Smooth muscle cell (in vitro differentiated cells): ENCODE data around the gene ANKRD36B. TPM values are rescaled to one million over a fixed set of nuclear protein-coding genes. Genes with fewer than 3 reads are reported as not detected.
A peak's percentile ranks its signal among the peaks of the same experiment; 100 is the strongest.
"Not testable (repeated sequence)": the region's sequence is repeated elsewhere in the genome, so short reads cannot be mapped to it uniquely, and the experiment has no call there.

Experiments
- DNase-seq: peaks from one replicate; lab custom pipeline; 2025; ENCODE audit not compliant: unreplicated experiment; lab: John Stamatoyannopoulos, UW
- H2AFZ ChIP-seq: fragments of 200-600 bp; sonication (generic); 2 replicates; pipeline ENCODE4 v1.6.0; 2016; ENCODE audit warnings: antibody characterized with exemption, low read depth, mild to moderate bottlenecking
- H3F3A ChIP-seq: fragments of 200-600 bp; sonication (generic); 2 replicates; pipeline ENCODE4 v1.6.0; 2017; ENCODE audit warnings: antibody characterized with exemption, low read depth
- H3K27ac ChIP-seq: fragments of 200-600 bp; sonication (generic); 2 replicates; pipeline ENCODE4 v1.5.1; 2016; ENCODE audit warnings: low read depth, mild to moderate bottlenecking
- H3K27me3 ChIP-seq: fragments of 200-600 bp; sonication (generic); 2 replicates; pipeline ENCODE4 v1.6.1; 2016; ENCODE audit warnings: low read depth, mild to moderate bottlenecking
- H3K36me3 ChIP-seq: fragments of 200-600 bp; sonication (generic); 2 replicates; pipeline ENCODE4 v1.5.1; 2016; ENCODE audit warnings: low read depth
- H3K4me1 ChIP-seq: fragments of 200-600 bp; sonication (generic); 2 replicates; pipeline ENCODE4 v1.5.1; 2016; ENCODE audit warnings: low read depth
- H3K4me2 ChIP-seq: fragments of 200-600 bp; sonication (generic); 2 replicates; pipeline ENCODE4 v1.6.0; 2016; ENCODE audit warnings: mild to moderate bottlenecking
- H3K4me3 ChIP-seq: fragments of 200-600 bp; sonication (generic); 2 replicates; pipeline ENCODE4 v1.5.1; 2016; ENCODE audit warnings: mild to moderate bottlenecking
- H3K79me2 ChIP-seq: fragments of 200-600 bp; sonication (generic); 2 replicates; pipeline ENCODE4 v1.6.0; 2016; ENCODE audit warnings: low read depth, mild to moderate bottlenecking
- H3K9ac ChIP-seq: fragments of 200-600 bp; sonication (generic); 2 replicates; pipeline ENCODE4 v1.6.0; 2016; ENCODE audit warnings: low read depth
- H3K9me3 ChIP-seq: fragments of 200-600 bp; sonication (generic); replicated peaks from 2 replicates; pipeline ENCODE4 v1.5.1; 2016; ENCODE audit warnings: low read depth
- H4K20me1 ChIP-seq: fragments of 200-600 bp; sonication (generic); 2 replicates; pipeline ENCODE4 v1.6.0; 2016; ENCODE audit warnings: low read depth
- WGBS: methylation state at CpG from one replicate; pipeline ENCODE4 v1.1.7; 2016; ENCODE audit warnings: low lambda C conversion rate; 5-methylcytosine and 5-hydroxymethylcytosine counted together
- polyA plus RNA-seq: library from polyadenylated mRNA; unstranded; fragments of >200 nt; fragmentation: Nextera tagmentation; extraction: Ambion mirVana; gene quantifications from 2 replicates; pipeline ENCODE4 v1.2.1, GENCODE V29; 2016
- total RNA-seq: library from RNA; depleted of rRNA; stranded (reverse); fragments of >200 nt; gene quantifications from 2 replicates; pipeline ENCODE4 v1.2.3, GENCODE V29; 2014

The ANKRD36B gene
- total RNA-seq, result 16.9 and 41.1 TPM in 2 replicates
- 13.9 and 27.4 TPM in 2 replicates for polyA plus RNA-seq

GRCh38 chr2:97589598-97590510 lies at the start of gene ANKRD36B:
Gene ANKRD36B, minus strand, starts transcription at chr2:97589877. Its CDS starts 192 bp downstream, at chr2:97589685.
- H3K36me3 ChIP-seq, H3K9me3 ChIP-seq, H3K27me3 ChIP-seq, H3F3A ChIP-seq, DNase-seq, H4K20me1 ChIP-seq, H3K4me1 ChIP-seq: not testable (repeated sequence)
- Histone ChIP-seq H3K4me2 (peak within 1 kb of the TSS; percentile 95), H3K27ac (peak within 1 kb of the TSS; percentile 63), H2AFZ (peak within 1 kb of the TSS; percentile 99), H3K79me2 (peaks cover 11% of the 10 kb centered on the region), H3K4me3 (peak within 1 kb of the TSS; percentile 83), H3K9ac (peak within 1 kb of the TSS; percentile 55)
- WGBS, result 0% methylated on average over 21 of the region's 90 CpGs

- H3K9me3 ChIP-seq, H3K4me3 ChIP-seq, DNase-seq, H3K9ac ChIP-seq, H3K79me2 ChIP-seq, H2AFZ ChIP-seq, H3K36me3 ChIP-seq, H4K20me1 ChIP-seq, H3K27me3 ChIP-seq, H3K4me1 ChIP-seq, H3K27ac ChIP-seq, H3F3A ChIP-seq, H3K4me2 ChIP-seq: not testable (repeated sequence)
- WGBS, result 77% methylated on average over 8 of the region's 8 CpGs
Observed at GRCh38 chr2:97626049-97626430, 36.4 kb upstream of the ANKRD36B start.

GRCh38 chr2:97625354-97626048 lies 35.8 kb upstream of the ANKRD36B start:
- not testable (repeated sequence) for H3K9ac ChIP-seq, H3K27me3 ChIP-seq, H3K36me3 ChIP-seq, DNase-seq, H3K9me3 ChIP-seq, H3K4me1 ChIP-seq, H3K27ac ChIP-seq, H4K20me1 ChIP-seq, H3F3A ChIP-seq, H3K4me2 ChIP-seq, H3K4me3 ChIP-seq, H2AFZ ChIP-seq, H3K79me2 ChIP-seq
- 73% methylated on average over 3 of the region's 8 CpGs for WGBS

- H3K27ac ChIP-seq, H3K79me2 ChIP-seq, DNase-seq, H3K36me3 ChIP-seq, H3K4me1 ChIP-seq, H3K27me3 ChIP-seq, H3K4me2 ChIP-seq, H3K9me3 ChIP-seq, H2AFZ ChIP-seq, H3K4me3 ChIP-seq, H3F3A ChIP-seq, H3K9ac ChIP-seq, H4K20me1 ChIP-seq: not testable (repeated sequence)
Observed at GRCh38 chr2:97622976-97623375, 33.3 kb upstream of the ANKRD36B start.

- not testable (repeated sequence) for H3K9me3 ChIP-seq, H3K27ac ChIP-seq, H3F3A ChIP-seq, H2AFZ ChIP-seq, H3K4me3 ChIP-seq, H3K79me2 ChIP-seq, DNase-seq, H3K4me2 ChIP-seq, H3K4me1 ChIP-seq, H3K27me3 ChIP-seq, H3K9ac ChIP-seq, H4K20me1 ChIP-seq, H3K36me3 ChIP-seq
- 83% methylated on average over 1 of the region's 1 CpG for WGBS
Observed at GRCh38 chr2:97620492-97620891, 30.8 kb upstream of the ANKRD36B start.

- not testable (repeated sequence) for H3F3A ChIP-seq, H2AFZ ChIP-seq, H3K9me3 ChIP-seq, DNase-seq, H4K20me1 ChIP-seq, H3K79me2 ChIP-seq, H3K36me3 ChIP-seq, H3K27me3 ChIP-seq, H3K9ac ChIP-seq, H3K4me1 ChIP-seq, H3K4me3 ChIP-seq, H3K27ac ChIP-seq
- H3K4me2 ChIP-seq, result peak overlapping the region; percentile 61
- WGBS, result 34% methylated on average over 9 of the region's 14 CpGs
Observed at GRCh38 chr2:97618939-97619827, 29.5 kb upstream of the ANKRD36B start.
